ACC112 (cell line): Measurements from ENCODE around the gene TUSC2.

ENCODE experiments used
- H2AFZ ChIP-seq: fragments of 200-600 bp; sonication (generic); one replicate; pipeline ENCODE4 v1.6.0; 2017; ENCODE audit warnings: antibody characterized with exemption, low read length; ENCODE audit not compliant: unreplicated experiment
- H3K27ac ChIP-seq: fragments of 200-600 bp; sonication (generic); 2 replicates; pipeline ENCODE4 v1.5.1; 2014; ENCODE audit warnings: low read depth, mild to moderate bottlenecking, antibody characterized with exemption, low read length, moderate library complexity
- H3K27me3 ChIP-seq: fragments of 200-600 bp; sonication (generic); 2 replicates; pipeline ENCODE4 v1.6.1; 2014; ENCODE audit warnings: mild to moderate bottlenecking, antibody characterized with exemption, low read length, moderate library complexity, mixed read lengths; ENCODE audit not compliant: insufficient read depth
- H3K36me3 ChIP-seq: fragments of 200-600 bp; sonication (generic); 2 replicates; pipeline ENCODE4 v1.6.1; 2016; ENCODE audit warnings: mild to moderate bottlenecking, antibody characterized with exemption, low read length, moderate library complexity, mixed read lengths; ENCODE audit not compliant: insufficient read depth
- H3K4me1 ChIP-seq: fragments of 200-600 bp; sonication (generic); one replicate; pipeline ENCODE4 v1.6.1; 2016; ENCODE audit warnings: low read length, mixed read lengths; ENCODE audit not compliant: insufficient read depth, unreplicated experiment, control insufficient read depth
- H3K4me3 ChIP-seq: fragments of 200-600 bp; sonication (generic); 2 replicates; pipeline ENCODE4 v1.5.1; 2014; ENCODE audit warnings: mild to moderate bottlenecking, low read depth, low read length
- H3K79me2 ChIP-seq: fragments of 200-600 bp; sonication (generic); one replicate; pipeline ENCODE4 v1.6.0; 2016; ENCODE audit warnings: low read length; ENCODE audit not compliant: control insufficient read depth, unreplicated experiment, insufficient read depth

TUSC2 gene

DNA sequence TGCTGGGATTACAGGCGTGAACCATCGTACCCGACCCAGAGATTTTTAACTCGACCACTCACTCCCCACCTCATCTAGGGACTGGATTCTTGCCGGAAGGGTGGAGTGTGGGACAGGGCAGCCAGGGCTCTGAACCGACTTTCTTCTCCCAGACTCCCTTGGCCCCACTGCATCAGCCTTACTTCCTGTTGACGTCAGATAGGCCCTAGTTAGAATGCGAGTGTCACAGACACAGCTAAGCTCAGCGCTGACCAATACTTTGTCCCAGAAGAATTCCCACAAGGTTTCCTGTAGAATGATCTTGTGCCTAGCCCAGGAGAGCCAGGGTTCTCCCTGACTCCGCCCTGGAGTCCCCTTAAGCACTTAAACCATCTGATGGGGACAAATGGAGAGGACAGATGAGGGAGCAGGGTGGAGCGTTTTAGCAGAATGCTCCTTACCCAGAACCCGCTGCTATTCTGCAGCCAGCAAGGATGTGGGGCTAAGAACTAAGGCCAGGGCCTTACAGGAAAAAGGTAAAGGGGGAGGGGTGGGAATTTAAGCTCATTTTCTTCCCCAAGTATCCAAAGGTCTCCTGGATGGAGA, 5.8 kb upstream of the TUSC2 start:
- peaks cover 34% of the 10 kb centered on the region for H3K4me1 ChIP-seq
- peaks cover 19% of the 10 kb centered on the region; the same call in 1 of the 2 replicates for H3K36me3 ChIP-seq
- H3K27ac ChIP-seq, result peak overlapping the region; percentile 93
- no peaks in the 10 kb centered on the region for H3K27me3 ChIP-seq
- H3K79me2 ChIP-seq, result peaks cover 69% of the 10 kb centered on the region
- no peak overlapping the region for H2AFZ ChIP-seq
- H3K4me3 ChIP-seq, result peak overlapping the region; percentile 94

DNA sequence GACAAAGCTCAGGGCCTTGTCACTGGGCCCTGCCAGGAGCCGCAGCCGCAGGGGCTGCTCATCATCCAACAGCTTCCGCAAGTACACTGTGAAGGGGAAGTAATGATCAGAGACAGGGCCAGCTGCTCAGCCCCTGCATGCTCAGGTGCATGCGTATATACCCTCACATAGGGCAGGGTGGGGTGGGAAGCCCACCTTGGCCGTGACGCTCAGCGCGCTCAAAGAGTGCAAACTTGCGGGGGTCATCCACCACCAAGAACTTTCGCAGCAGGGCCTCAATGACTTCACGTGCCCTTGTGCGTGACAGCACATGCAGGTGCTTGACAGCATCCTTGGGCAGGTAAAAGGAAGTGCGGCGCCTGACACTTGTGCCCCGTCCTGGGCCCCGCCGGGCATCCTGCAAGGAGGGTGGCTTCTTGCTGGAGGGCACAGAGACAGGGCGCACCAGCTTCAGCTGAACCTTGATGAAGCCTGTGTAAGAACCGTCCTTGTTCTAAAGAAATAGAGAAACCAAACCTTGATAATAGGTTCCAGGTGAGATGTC, 3.4 kb upstream of the TUSC2 start:
- Histone ChIP-seq H3K79me2 (peaks cover 63% of the 10 kb centered on the region), H3K36me3 (peaks cover 19% of the 10 kb centered on the region; the same call in 1 of the 2 replicates), H2AFZ (no peak overlapping the region), H3K27ac (no peak overlapping the region), H3K27me3 (no peaks in the 10 kb centered on the region), H3K4me3 (no peak overlapping the region), H3K4me1 (peaks cover 31% of the 10 kb centered on the region)

GRCh38 chr3:50330330-50330729, 2.3 kb upstream of the TUSC2 start:
- Histone ChIP-seq H2AFZ (no peak overlapping the region), H3K79me2 (peaks cover 52% of the 10 kb centered on the region), H3K36me3 (peaks cover 19% of the 10 kb centered on the region; the same call in 1 of the 2 replicates), H3K4me1 (peaks cover 26% of the 10 kb centered on the region), H3K27ac (no peak overlapping the region), H3K4me3 (no peak overlapping the region), H3K27me3 (no peaks in the 10 kb centered on the region)

DNA sequence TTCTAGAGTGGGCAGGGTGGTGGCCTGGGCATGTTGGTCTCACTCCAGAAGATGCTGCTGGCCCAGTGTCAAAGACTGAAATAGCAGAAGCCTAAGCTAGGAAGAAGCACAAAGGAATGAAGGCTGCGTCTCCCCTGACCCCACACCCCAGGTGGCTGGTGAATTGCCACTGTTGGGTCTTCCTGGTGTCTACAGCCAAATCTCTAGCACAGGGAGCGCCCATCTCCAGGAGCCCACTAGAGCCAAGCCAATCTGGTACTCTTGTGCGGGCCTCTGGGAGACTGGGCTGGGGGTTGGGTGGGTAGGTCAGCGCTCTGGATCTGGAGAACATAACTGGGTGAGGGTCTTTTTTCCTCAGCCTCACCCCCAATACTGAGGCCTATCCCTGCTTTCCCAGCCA, 894 bp downstream of the TUSC2 start:
- Histone ChIP-seq H3K4me1 (peaks cover 24% of the 10 kb centered on the region), H3K27ac (no peak overlapping the region), H3K4me3 (peak overlapping the region; percentile 87), H3K79me2 (peaks cover 20% of the 10 kb centered on the region), H3K36me3 (peaks cover 17% of the 10 kb centered on the region; the same call in 1 of the 2 replicates), H2AFZ (no peak overlapping the region), H3K27me3 (no peaks in the 10 kb centered on the region)

DNA sequence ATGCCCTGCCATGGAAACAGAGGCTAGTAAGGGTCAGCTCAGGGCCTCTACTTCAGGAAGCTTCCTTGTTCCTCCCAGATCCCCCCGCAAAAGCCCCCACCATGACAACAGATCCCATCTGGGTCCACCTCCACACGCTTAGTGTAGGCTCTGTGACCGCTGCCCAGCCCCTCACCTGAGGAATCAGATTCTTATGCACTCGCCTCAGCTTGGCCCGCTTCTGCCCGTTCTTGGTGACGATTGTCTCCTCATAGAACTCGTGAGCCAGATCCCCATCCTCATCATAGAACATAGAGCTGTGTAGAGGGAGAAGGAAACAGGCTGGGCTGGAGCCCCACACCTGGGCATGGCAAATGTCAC, 1.9 kb downstream of the TUSC2 start:
- H3K36me3 ChIP-seq, result peaks cover 8% of the 10 kb centered on the region; the same call in 1 of the 2 replicates
- no peaks in the 10 kb centered on the region for H3K27me3 ChIP-seq

DNA sequence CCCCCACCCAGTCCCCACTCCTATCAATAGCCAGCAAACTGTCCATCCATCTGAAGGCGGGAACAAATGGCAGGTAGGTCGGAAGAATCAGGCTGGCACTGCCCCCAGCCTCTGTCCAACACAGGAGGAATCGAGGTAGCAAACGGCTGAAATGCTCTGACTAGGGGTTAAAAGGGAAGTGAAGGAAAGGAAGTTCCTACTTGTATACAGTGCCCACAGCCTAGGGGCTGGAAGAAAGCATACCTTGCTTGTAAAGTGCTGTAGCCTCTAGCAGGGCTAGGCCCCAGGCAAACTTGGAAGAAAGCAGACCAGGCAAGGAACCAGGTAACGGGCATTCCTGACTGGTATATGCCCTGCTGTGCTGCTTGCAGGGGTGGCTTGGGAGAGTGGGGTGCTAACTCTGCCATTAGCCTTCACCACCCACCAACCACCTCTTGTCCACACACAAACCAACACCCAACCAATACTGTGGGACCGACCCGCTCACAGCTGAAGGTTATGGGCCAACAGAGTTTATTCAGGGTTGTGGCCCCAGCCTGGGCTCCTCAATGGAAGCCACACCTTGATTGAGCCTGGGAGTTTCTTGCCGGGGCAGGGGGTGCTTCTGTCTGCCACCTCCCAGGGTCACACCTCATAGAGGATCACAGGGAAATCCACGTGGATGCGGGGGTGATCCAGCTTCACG, 2.4 kb downstream of the TUSC2 start:
- Histone ChIP-seq H3K79me2 (peaks cover 14% of the 10 kb centered on the region), H3K36me3 (peaks cover 7% of the 10 kb centered on the region; the same call in 1 of the 2 replicates), H3K27me3 (no peaks in the 10 kb centered on the region), H2AFZ (no peak overlapping the region), H3K27ac (no peak overlapping the region), H3K4me1 (peaks cover 29% of the 10 kb centered on the region), H3K4me3 (no peak overlapping the region)

More for the DNA sequence above, 1.9 kb downstream of the TUSC2 start:
- Histone ChIP-seq H3K27ac (no peak overlapping the region), H3K79me2 (peaks cover 14% of the 10 kb centered on the region), H3K4me3 (no peak overlapping the region; the same call in 1 of the 2 replicates), H2AFZ (no peak overlapping the region), H3K4me1 (peaks cover 29% of the 10 kb centered on the region)

GRCh38 chr3:50325113-50325480, 2.9 kb downstream of the TUSC2 start:
- H3K36me3 ChIP-seq, result peaks cover 5% of the 10 kb centered on the region; the same call in 1 of the 2 replicates

GRCh38 chr3:50324351-50325112, 3.5 kb downstream of the TUSC2 start:
- H3K4me1 ChIP-seq, result peaks cover 35% of the 10 kb centered on the region
- H3K4me3 ChIP-seq, result no peak overlapping the region
- no peak overlapping the region for H2AFZ ChIP-seq
- peaks cover 23% of the 10 kb centered on the region for H3K79me2 ChIP-seq
- no peaks in the 10 kb centered on the region for H3K27me3 ChIP-seq
- H3K36me3 ChIP-seq, result peaks cover under 1% of the 10 kb centered on the region; the same call in 1 of the 2 replicates
- no peak overlapping the region for H3K27ac ChIP-seq

More at GRCh38 chr3:50325113-50325480, 2.9 kb downstream of the TUSC2 start:
- Histone ChIP-seq H3K27ac (no peak overlapping the region), H3K79me2 (peaks cover 18% of the 10 kb centered on the region), H3K27me3 (no peaks in the 10 kb centered on the region), H3K4me3 (no peak overlapping the region), H3K4me1 (peaks cover 33% of the 10 kb centered on the region), H2AFZ (no peak overlapping the region)

GRCh38 chr3:50323614-50324199, 4.3 kb downstream of the TUSC2 start:
- H3K27ac ChIP-seq, result no peak overlapping the region
- no peak overlapping the region for H2AFZ ChIP-seq
- peaks cover 7% of the 10 kb centered on the region; the same call in 1 of the 2 replicates for H3K36me3 ChIP-seq
- H3K4me3 ChIP-seq, result no peak overlapping the region
- no peaks in the 10 kb centered on the region for H3K27me3 ChIP-seq
- H3K4me1 ChIP-seq, result peaks cover 35% of the 10 kb centered on the region
- H3K79me2 ChIP-seq, result peaks cover 32% of the 10 kb centered on the region

GRCh38 chr3:50323092-50323600, 4.9 kb downstream of the TUSC2 start:
- no peaks in the 10 kb centered on the region for H3K27me3 ChIP-seq
- no peak overlapping the region for H2AFZ ChIP-seq
- H3K36me3 ChIP-seq, result peaks cover 7% of the 10 kb centered on the region; the same call in 1 of the 2 replicates
- peaks cover 33% of the 10 kb centered on the region for H3K79me2 ChIP-seq
- H3K27ac ChIP-seq, result no peak overlapping the region
- no peak overlapping the region for H3K4me3 ChIP-seq
- peaks cover 35% of the 10 kb centered on the region for H3K4me1 ChIP-seq
